Testis (tissue), 2 donors: ENCODE results near the gene PEX5.

ENCODE experiments used
- CTCF ChIP-seq, 3 experiments: fragments of 450-650 bp in 2 of 3; fragments of 200-600 bp in 1 of 3; sonication (generic) in 1 of 3; IDR thresholded peaks; one replicate each; pipeline ENCODE4 v1.5.1; 2016 to 2019; ENCODE audit warnings: antibody characterized with exemption in 3 of 3, mild to moderate bottlenecking in 2 of 3, moderate library complexity in 1 of 3
- POLR2A ChIP-seq: fragments of 450-650 bp; IDR thresholded peaks from one replicate; pipeline ENCODE4 v1.6.1; 2017; ENCODE audit warnings: antibody characterized with exemption, mild to moderate bottlenecking, moderate library complexity

GRCh38 chr12:7217475-7218069, 28.1 kb downstream of the PEX5 start:
- TF ChIP-seq CTCF (IDR thresholded peaks at IDR 0.05) = no peak
- no peak for TF ChIP-seq POLR2A
